GM08714 (cell line): ENCODE data around the gene SPRY4.

Source experiments
- H3K4me3 ChIP-seq: fragments of 200-500 bp; sonication (Bioruptor generic); 2 replicates; pipeline ENCODE4 v1.5.1; 2014; ENCODE audit warnings: mild to moderate bottlenecking, low read length, inconsistent platforms
- ZNF274 ChIP-seq: IDR thresholded peaks from 2 replicates; pipeline ENCODE4 v1.6.1; 2012; ENCODE audit warnings: mild to moderate bottlenecking, low read depth, low read length

SPRY4 gene

DNA sequence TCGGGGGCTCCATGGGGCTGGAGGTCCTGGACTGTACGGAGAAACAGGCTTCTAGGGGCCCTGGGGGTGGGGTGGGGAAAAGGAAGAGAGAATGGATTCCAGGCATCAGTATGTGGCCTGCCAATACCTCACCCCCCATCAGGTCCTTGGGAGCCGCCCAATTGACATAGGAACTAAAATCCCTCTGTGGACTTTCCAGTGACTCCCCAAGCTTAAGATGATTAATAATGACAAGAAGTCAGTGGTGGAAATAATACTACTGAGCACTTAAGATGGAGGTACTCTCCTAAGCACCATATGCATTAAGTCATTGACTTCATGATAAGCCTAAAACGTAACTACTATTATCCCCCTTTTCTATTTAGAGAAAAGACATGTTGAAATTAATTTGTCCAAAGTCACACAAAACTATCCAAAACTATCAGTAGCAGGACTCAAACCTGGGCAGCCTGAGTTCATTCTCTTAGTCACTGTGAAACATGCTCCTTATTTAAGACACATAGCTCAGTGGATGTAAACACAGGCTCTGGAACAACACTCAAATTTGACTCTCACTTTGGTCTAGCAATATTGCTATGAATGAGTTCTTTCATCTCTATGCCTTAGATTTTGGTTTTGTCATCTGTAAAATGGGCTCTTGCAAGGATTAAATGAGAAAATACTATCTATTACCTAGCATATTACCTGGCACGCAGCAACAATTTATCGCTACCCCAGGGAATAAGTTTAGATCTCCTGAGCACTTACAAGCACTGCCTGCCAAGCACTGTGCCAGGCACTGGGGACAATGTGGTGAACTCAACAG lies 9.5 kb downstream of the SPRY4 start:
- H3K4me3 ChIP-seq, result peak overlapping the region; percentile 16; the same call in 1 of the 2 replicates
- TF ChIP-seq ZNF274, result no peak

DNA sequence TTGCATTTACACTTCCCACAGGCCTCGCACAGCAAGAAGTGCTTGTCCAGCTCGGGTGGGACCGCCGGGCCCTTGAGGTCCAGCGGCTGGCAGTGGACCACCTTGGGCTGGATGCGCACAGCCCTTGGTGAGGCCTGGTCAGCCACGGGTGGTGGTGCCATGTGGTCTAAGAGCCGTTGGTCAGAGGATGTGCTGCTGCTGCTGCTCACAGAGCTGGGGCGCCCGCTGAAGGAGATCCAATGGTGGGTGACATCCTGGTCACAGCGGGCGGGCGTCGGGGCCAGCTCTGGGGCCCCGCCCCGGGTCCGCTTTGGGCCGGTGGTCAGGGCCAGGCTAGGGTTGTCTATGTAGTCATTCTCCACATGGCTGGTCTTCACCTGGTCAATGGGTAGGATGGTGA lies 10.2 kb downstream of the SPRY4 start:
- H3K4me3 ChIP-seq, result no peak overlapping the region
- no peak for TF ChIP-seq ZNF274

DNA sequence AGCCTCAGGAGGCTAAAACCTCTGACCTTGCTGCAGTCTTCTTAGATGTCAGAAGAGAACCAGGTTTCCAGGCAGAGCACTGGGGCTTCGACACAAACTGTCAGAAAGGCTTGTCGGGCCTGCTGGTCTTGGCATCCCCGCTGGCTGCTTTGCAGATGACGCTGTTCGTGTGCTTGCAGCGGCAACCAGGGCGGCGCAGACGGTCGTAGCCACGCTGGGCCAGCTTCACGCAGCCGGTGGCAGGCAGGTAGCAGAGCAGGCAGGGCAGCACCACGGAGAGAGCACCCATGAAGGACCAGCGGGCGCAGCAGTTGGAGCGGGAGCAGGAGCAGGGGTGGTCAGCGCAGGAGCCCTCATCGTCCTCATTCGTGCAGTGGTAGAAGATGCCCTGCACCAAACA lies 10.7 kb downstream of the SPRY4 start:
- TF ChIP-seq ZNF274, result no peak
- no peak overlapping the region for H3K4me3 ChIP-seq

DNA sequence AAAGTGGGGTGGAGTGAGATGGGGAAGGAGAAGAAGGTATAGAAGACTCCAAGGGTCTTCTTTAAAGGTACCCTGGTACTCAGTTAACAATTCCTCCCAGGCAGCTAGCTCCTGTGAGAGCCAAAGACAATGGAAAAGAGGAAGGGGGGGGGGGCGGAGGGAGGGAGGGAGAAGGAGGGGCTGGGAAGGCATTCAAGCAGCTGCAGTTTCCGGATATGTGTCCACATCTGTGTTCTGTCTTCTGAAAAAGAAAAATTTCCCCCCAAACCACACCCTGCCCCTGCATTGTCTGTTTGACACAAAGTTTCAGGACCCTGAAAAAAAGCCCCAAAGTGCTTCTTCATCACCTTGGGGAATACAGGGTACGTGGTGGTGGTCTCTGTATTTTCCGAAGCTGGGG lies 11.1 kb downstream of the SPRY4 start:
- no peak for TF ChIP-seq ZNF274
- H3K4me3 ChIP-seq, result no peak overlapping the region

DNA sequence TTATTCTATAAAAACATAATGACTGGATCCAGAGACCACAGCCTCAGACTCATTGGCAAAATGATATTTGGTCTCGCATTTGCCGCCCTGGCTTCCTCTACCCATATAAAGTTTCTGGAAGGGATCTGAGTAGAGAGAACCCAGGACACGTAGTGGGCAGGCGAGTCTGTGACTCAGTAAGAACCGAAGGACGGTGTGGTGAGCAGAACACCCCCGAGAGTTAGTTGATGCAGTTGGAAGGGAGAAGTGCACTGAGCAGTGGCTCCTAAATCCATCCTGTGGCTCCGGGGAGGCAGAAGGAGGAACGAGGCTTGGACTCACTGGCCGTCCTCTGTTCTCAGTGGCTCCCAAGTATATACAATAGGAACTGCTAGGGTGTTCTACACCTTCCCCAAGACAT lies 11.5 kb downstream of the SPRY4 start:
- no peak for TF ChIP-seq ZNF274
- no peak overlapping the region for H3K4me3 ChIP-seq

DNA sequence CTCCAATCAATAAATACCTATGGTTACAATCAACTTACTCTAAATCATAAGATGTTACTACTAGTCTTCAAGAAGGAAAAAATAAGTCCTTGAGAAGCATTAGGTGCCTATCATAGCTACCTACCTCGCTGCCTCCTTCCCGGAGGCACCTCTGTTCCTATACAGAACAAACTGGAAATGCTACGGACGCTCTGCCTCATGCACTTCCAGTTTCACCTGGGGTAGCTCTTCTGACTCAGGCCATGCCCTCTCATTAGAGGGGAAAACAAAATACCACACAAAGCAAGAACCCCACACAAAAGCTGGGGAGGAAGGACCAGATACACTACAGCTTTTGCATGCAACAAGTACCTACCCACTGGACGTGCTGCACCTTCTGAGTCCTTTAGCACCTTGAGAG lies 12.4 kb downstream of the SPRY4 start:
- H3K4me3 ChIP-seq, result no peak overlapping the region
- TF ChIP-seq ZNF274, result no peak

DNA sequence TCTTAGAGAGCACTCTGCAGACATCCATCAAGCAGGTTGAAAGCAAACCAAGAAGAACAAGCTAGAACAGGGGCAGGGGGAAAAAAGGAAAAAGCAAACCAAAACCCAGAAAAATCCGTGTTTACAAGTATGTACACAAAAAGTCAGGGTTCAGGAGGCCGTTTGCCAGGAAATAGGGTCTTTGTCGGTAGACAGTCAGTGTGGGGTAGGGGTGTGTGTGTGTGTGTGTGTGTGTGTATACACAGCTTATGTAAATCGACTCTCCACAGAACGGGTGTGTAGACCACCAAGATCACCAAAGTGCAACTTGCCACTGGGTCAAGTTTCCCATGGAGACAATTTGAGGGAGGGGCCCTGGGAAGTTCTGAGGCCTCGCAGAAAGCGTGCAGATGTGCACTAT lies 13.1 kb downstream of the SPRY4 start:
- no peak overlapping the region for H3K4me3 ChIP-seq
- TF ChIP-seq ZNF274, result no peak

DNA sequence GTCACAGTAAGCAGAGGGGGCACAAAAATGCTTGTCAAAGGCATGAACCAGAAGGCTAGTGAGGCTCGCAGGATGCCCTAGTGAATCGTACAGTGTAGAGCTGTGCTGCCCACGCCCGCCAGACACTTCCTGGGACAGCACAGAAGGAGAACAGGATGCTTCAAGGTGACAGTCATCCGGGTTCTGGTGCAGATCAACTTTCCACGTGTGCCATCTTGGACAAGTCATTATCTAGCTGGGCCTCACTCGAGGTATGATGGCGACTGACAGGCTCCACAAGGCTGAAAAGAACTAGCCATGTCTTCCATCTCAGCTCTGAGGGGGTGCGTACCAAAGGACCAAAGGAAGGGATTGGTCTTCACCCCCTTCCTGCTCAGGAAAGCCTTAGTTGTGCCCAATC lies 14.0 kb downstream of the SPRY4 start:
- H3K4me3 ChIP-seq, result no peak overlapping the region
- TF ChIP-seq ZNF274, result no peak

DNA sequence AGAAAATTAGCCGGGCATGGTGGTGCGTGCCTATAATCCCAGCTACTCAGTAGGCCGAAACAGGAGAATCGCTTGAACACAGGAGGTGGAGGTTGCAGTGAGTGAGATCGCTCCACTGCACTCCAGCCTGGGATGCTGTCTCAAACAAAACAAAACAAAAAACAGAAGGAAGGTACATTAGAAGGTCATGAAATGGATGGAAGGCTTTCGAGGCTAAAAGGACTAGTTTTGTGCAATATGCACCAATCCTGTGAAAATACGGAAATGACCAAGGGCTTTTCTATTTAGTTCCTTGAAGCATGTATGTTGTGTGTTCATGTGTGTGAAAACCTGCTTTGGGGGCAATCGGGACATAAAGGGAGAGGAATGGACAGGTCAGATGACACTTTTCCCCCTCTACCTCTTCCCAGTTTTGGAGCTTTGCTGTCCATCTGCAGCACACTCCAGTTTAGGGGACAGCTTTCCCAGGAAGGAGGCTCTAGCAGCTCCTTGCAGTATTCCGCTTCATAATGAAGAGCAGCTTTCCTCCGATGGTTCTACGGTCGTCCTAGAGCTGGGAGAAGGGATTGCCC lies 15.0 kb downstream of the SPRY4 start:
- no peak overlapping the region for H3K4me3 ChIP-seq
- TF ChIP-seq ZNF274, result no peak

DNA sequence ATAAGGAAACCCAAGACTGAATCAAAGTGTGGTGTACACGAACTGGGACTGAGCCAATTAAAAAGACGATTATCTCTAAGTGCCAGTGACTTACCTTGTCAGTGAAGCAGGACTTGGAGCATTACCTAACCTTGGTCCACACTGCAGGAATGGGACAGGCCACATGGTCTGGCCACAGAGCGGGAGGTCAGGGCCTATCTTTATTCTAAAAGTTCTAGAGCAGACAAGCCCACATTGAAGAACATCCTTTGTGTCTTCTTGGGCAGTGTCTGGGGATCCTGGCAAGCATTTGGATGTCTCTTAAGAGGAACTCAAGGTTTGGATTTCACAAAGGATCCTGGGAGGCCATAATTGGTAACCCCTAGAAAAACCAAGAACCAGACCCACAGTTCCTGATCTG lies 16.5 kb downstream of the SPRY4 start:
- no peak overlapping the region for H3K4me3 ChIP-seq
- no peak for TF ChIP-seq ZNF274

DNA sequence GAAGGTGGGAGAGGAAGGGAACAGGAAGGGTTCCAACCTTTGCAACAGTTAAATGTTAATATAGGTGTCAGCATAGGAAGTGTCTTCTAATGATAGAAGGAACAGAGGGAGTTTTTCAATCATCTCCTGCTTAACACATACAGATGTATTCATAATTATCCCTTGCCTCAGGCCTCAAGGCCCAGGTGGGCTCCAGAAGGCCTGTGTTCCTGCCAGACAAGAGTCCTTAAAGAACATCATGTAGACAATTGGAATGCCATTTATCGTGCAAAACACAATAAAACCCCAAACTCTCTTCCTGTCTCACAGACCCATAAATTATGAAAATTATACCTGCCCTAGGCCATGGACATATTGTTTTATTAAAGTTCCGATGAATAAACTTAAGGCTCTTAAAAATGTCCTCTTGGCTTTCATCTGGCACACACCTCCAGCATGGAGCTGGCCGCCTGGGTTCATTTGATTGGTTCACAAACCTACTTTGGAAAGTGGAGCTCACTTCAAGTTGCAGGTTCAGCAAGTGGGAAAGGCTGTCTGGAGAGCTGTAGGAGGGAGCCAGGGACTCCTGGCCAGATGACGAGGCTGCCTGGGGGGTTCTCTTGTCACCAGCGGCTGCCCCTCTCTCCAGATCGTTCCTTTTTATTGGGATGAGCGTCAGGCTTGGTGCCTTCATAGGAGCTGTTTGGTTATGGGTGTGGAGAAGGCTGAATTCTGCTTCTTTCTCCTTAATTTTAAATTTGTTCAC lies 17.5 kb downstream of the SPRY4 start:
- no peak overlapping the region for H3K4me3 ChIP-seq
- TF ChIP-seq ZNF274, result no peak

DNA sequence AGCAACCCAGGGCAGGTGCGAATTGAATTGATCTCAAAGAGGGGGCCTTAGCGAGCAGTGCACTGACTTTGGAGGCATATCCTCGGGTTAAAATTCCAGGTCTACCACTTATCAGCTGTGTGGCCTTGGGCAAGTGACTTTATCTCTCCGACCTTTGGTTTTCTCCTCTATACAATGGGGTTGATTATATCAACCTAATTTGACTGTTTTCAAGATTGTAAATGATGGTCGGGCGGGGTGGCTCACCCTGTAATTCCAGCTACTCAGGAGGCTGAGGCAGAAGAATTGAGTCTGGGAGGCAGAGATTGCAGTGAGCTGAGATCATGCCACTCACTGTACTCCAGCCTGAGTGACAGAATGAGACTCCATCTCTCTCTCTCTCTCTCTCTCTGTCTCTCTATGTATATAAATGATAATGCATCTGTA lies 18.7 kb downstream of the SPRY4 start:
- no peak for TF ChIP-seq ZNF274
- H3K4me3 ChIP-seq, result no peak overlapping the region

DNA sequence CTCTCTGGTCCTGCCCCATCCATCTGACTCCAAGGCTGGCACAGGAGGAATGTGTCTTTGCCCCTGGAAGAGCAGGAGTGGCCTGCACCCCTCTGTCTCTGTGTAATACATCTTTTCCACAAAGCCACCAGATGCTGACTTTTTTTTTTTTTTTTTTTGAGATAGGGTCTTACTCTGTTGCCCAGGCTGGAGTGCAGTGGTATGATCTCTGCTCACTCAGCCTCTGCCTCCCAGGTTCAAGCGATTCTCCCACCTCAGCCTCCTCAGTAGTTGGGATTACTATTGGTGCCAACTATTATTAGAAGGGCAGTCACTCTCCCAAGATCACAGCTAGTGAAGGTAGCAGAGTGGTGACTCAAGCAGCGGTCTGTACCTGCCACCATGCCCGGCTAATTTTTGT lies 19.6 kb downstream of the SPRY4 start:
- H3K4me3 ChIP-seq, result no peak overlapping the region
- TF ChIP-seq ZNF274, result no peak

DNA sequence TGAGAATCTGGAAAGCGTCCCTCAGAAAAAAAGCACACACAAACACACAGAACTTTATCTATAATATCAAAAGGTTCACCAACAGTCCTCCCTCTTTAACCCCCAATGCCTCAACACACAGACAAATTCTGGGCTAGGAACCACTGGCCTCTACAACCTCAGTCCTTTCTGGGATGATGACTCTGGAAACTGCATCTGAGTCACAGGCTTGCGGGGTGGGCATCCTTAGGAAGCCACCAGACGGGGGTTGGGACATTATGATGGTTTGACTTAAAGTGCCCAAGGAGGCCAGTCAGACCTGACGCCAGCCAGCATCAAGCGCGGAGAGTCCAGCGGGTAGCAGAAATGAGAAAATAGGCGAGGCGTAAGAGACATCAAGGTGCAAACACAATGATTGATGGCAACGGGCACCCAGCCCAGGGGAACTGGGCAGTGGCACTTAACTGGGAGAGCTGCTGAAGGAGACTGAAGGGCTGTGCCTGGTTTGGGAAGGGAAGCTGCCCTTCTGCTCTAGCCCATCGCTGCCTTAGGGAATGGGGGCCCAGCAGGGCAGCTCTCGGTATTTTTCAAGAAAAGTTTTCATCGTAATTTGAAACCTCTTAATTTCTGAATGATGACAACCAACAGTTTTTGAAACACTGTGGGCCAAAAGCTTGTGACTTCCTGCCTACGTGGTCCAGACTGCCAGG lies 20.7 kb downstream of the SPRY4 start:
- TF ChIP-seq ZNF274, result no peak
- no peak overlapping the region for H3K4me3 ChIP-seq
